ENCODE measurements around the gene TLL2. TPM values are rescaled to one million over a fixed set of nuclear protein-coding genes. Genes with fewer than 3 reads are reported as not detected.

TLL2 gene
- total and polyA plus RNA-seq, 8 donors, result 0.09 to 0.69 (median 0.29) TPM

DNA sequence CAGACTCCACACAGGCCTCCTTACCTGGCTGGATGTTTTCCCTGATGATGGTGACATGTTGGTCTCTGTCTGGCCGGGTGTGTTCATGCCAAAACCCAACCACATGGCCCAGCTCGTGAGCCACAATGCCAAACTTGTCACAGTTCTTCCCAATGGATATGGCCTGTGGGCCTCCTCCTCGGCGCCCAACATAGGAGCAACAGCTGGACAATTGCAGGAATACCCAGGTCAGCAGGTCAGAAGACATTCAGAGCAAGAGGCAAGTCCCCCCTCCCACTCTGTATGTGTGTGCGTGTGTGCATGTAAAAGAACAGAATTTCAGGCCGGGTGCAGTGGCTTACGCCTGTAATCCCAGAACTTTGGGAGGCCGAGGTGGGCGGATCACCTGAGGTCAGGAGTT, 91.2 kb downstream of the TLL2 start:
- H3K27ac ChIP-seq, result no peak overlapping the region
- DNase-seq, result no peak
- TF ChIP-seq, protein P1, sequence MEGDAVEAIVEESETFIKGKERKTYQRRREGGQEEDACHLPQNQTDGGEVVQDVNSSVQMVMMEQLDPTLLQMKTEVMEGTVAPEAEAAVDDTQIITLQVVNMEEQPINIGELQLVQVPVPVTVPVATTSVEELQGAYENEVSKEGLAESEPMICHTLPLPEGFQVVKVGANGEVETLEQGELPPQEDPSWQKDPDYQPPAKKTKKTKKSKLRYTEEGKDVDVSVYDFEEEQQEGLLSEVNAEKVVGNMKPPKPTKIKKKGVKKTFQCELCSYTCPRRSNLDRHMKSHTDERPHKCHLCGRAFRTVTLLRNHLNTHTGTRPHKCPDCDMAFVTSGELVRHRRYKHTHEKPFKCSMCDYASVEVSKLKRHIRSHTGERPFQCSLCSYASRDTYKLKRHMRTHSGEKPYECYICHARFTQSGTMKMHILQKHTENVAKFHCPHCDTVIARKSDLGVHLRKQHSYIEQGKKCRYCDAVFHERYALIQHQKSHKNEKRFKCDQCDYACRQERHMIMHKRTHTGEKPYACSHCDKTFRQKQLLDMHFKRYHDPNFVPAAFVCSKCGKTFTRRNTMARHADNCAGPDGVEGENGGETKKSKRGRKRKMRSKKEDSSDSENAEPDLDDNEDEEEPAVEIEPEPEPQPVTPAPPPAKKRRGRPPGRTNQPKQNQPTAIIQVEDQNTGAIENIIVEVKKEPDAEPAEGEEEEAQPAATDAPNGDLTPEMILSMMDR (IDR thresholded peaks at IDR 0.05), result no peak
- H3K9me3 ChIP-seq, result no peaks in the 10 kb centered on the region
- intact Hi-C loops (cut with DNase I), result no loop called here
- ATAC-seq, result no peak
- peaks cover 3 to 5% of the 10 kb centered on the region in 2 donors for H3K27me3 ChIP-seq
- peaks cover 0 to 3% of the 10 kb centered on the region in 2 donors for H3K4me1 ChIP-seq
- no peaks in the 10 kb centered on the region for H3K36me3 ChIP-seq
- no peak overlapping the region for H3K4me3 ChIP-seq

DNA sequence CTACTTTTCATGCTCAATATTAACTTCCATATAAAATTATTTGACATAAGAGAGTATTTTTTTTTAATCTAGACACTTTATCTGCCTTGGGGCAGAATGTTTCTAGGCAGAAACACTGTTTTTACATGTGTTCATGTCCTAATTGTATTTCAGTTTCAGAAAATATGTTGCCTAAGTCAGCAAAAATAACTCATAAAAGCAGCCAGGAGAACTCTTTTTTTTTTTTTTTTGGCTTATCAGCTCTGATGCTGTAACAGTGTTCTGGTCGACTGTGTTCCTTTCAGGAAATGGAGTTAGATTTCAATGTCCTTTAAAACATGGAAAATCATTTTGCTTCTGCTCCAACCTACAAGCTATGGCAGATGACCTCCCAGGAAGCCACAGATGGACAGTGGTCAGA, 91.7 kb downstream of the TLL2 start:
- Histone ChIP-seq H3K4me1 (peaks cover 0 to 3% of the 10 kb centered on the region in 2 donors), H3K27me3 (peaks cover 0 to 1% of the 10 kb centered on the region in 2 donors), H3K9me3 (no peaks in the 10 kb centered on the region), H3K36me3 (no peaks in the 10 kb centered on the region), H3K4me3 (no peak overlapping the region), H3K27ac (no peak overlapping the region)
- no peak for ATAC-seq
- TF ChIP-seq, protein P1 (IDR thresholded peaks at IDR 0.05), result no peak
- DNase-seq, result peak in 2 of 4 donors; percentile 38 to 51
- intact Hi-C loops (cut with DNase I), result no loop called here

DNA sequence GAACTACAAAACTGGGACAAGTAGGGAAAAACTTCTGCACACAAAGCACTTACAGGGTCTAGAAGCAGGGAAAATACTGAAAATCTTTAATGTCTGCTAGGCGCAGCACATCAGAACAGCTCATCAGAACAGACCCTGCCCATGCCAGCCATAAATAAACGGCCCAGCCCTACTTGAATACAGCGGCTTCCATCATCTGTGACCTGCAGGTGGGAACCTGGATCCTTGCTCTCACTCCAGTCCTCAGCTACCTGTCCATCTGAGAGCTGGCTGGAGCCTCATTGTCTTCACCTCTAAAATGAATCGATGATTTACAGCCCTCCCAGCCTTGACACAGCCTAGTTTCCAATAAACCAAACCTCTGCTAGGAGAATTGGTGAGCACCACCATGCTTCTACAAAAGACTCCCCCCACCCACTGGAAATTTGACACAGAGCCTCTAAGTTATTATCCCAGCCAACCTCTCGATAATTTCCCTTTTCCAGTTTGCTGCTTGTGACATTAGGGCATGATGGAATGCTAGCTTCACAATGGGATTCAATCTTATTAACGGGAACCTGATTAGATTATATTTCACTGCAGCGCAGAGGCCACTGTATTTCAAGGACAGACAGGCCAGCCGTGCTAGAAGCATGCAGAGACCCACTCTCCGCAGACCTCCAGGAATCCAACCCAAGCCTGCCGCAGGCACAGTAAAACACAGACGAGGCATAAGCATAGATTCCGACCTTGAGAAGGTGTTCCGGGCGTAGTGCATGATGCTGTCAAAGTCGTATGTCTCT, 93.3 kb downstream of the TLL2 start:
- Histone ChIP-seq H3K27ac (no peak overlapping the region), H3K4me3 (no peak overlapping the region), H3K9me3 (no peaks in the 10 kb centered on the region), H3K27me3 (no peaks in the 10 kb centered on the region), H3K4me1 (peaks cover 0 to 8% of the 10 kb centered on the region in 2 donors), H3K36me3 (no peaks in the 10 kb centered on the region)
- intact Hi-C loops (cut with DNase I), result no loop called here
- ATAC-seq (no peak), DNase-seq (no peak)
- TF ChIP-seq, protein P1 (IDR thresholded peaks at IDR 0.05), result no peak

DNA sequence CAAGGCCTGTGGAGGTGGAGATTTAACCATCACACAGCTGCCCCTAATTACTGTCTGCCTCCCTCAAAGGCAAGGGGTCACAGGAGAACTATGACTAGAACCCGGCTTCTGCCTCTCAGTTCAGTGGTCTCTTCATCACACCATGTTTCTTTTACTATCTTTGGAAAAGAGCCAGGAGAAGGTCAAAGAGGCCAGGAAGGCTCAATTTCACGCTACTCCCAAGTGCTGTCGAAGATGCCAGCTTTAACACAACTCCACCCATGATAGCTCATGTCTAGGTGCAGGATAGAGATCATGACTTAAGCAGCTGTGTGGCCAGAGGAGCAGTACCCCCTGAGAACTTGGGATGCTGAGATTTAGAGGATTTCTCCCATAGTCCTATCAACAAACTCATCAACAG, 94.4 kb downstream of the TLL2 start:
- no peaks in the 10 kb centered on the region for H3K9me3 ChIP-seq
- no peaks in the 10 kb centered on the region for H3K36me3 ChIP-seq
- DNase-seq (no peak), ATAC-seq (no peak)
- intact Hi-C loops (cut with DNase I), result no loop called here
- no peak overlapping the region for H3K4me3 ChIP-seq
- no peak overlapping the region for H3K27ac ChIP-seq
- TF ChIP-seq, protein P1 (IDR thresholded peaks at IDR 0.05), result no peak
- H3K27me3 ChIP-seq, result no peaks in the 10 kb centered on the region
- H3K4me1 ChIP-seq, result peaks cover 0 to 8% of the 10 kb centered on the region in 2 donors

DNA sequence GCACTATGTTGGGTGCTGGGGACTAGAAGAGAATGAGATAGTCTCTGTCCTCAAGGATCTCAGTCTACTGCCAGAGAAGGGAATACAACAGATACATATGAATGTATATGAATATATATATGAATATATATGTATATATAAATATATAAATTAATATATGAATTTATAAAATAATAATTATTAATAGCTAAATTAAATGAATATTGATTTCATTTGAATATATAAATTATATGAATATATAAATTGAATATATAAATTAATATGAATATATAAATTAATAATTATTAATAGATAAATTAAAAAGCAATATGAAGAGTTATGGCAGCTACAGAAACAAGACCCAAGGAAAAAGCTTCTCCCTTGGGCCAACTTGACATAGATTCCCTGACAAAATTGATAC, 95.1 kb downstream of the TLL2 start:
- no peak for DNase-seq
- Histone ChIP-seq H3K27ac (no peak overlapping the region), H3K27me3 (peaks cover 0 to under 1% of the 10 kb centered on the region in 2 donors), H3K4me3 (no peak overlapping the region), H3K9me3 (no peaks in the 10 kb centered on the region), H3K4me1 (peaks cover 0 to 8% of the 10 kb centered on the region in 2 donors), H3K36me3 (no peaks in the 10 kb centered on the region)
- no peak for ATAC-seq
- TF ChIP-seq, protein P1 (IDR thresholded peaks at IDR 0.05), result no peak
- intact Hi-C loops (cut with DNase I), result no loop called here

Data from left lung (tissue), 10 donors.